SK-N-SH (cell line): Measurements from ENCODE around the gene CHD9. TPM values are rescaled to one million over a fixed set of nuclear protein-coding genes. Genes with fewer than 3 reads are reported as not detected.
A peak's percentile ranks its signal among the peaks of the same experiment; 100 is the strongest.

Experiments used
- CTCF ChIA-PET: fragments of 300-600, 350-600 bp; formaldehyde crosslinking; extraction: SDS; loops from one replicate; lab custom pipeline; 2021; lab: Yijun Ruan, JAX
- POLR2A ChIA-PET: fragments of 350-600 bp; sonication (Branson Sonifier 250); formaldehyde crosslinking; extraction: SDS; loops from one replicate; lab custom pipeline; 2020; ENCODE audit warnings: antibody characterized with exemption, inconsistent platforms; lab: Yijun Ruan, JAX
- DNase-seq: peaks from one replicate; pipeline ENCODE4 v3.0.0; 2012
- H2AFZ ChIP-seq: fragments of 200-600 bp; sonication (generic); 2 replicates; pipeline ENCODE4 v1.8.1; 2016; ENCODE audit warnings: antibody characterized with exemption, mild to moderate bottlenecking, low read depth
- H3F3A ChIP-seq: fragments of 200-600 bp; sonication (generic); replicated peaks from 2 replicates; pipeline ENCODE3; 2016; ENCODE audit warnings: antibody characterized with exemption, mild to moderate bottlenecking; ENCODE audit not compliant: insufficient read depth
- H3K27ac ChIP-seq, 2 experiments: fragments of 200-500 bp in 1 of 2; fragments of 200-600 bp in 1 of 2; sonication (Bioruptor generic) in 1 of 2; sonication (generic), shearing (Covaris generic) in 1 of 2; 2 replicates each; pipeline versions ENCODE4 v1.5.1 to v1.6.1; 2014 to 2016; ENCODE audit warnings: low read depth in 2 of 2, inconsistent platforms in 1 of 2, low read length in 1 of 2, mild to moderate bottlenecking in 1 of 2, mixed read lengths in 1 of 2
- H3K27me3 ChIP-seq: fragments of 200-600 bp; sonication (generic), shearing (Covaris generic); 2 replicates; pipeline ENCODE4 v1.6.1; 2016; ENCODE audit warnings: mixed run types; ENCODE audit not compliant: insufficient read depth
- H3K36me3 ChIP-seq, 2 experiments: fragments of 200-500 bp in 1 of 2; fragments of 200-600 bp in 1 of 2; sonication (Bioruptor generic) in 1 of 2; sonication (generic) in 1 of 2; replicated peaks in 1 of 2; 2 replicates each; pipeline versions ENCODE3 to v1.5.1; 2014 to 2016; ENCODE audit warnings: low read length in 1 of 2, mild to moderate bottlenecking in 1 of 2; ENCODE audit not compliant: insufficient read depth in 2 of 2, control insufficient read depth in 1 of 2
- H3K4me1 ChIP-seq, 2 experiments: fragments of 200-500 bp in 1 of 2; fragments of 200-600 bp in 1 of 2; sonication (Bioruptor generic) in 1 of 2; sonication (generic), shearing (Covaris generic) in 1 of 2; 2 replicates each; pipeline versions ENCODE4 v1.5.1 to v1.6.1; 2014 to 2016; ENCODE audit warnings: low read depth in 1 of 2, low read length in 1 of 2, mixed run types in 1 of 2; ENCODE audit not compliant: insufficient read depth in 2 of 2, control insufficient read depth in 1 of 2
- H3K4me2 ChIP-seq: fragments of 200-600 bp; sonication (generic), shearing (Covaris generic); 2 replicates; pipeline ENCODE4 v1.6.1; 2017; ENCODE audit warnings: mixed run types
- H3K4me3 ChIP-seq, 2 experiments: fragments of 200-500 bp in 1 of 2; fragments of 200-600 bp in 1 of 2; sonication (Bioruptor generic) in 1 of 2; sonication (generic), shearing (Covaris generic) in 1 of 2; 2 replicates each; pipeline versions ENCODE4 v1.5.1 to v1.8.1; 2014 to 2016; ENCODE audit warnings: low read depth in 2 of 2, inconsistent platforms in 1 of 2, low read length in 1 of 2, mild to moderate bottlenecking in 1 of 2, mixed read lengths in 1 of 2, moderate library complexity in 1 of 2
- H3K79me2 ChIP-seq: fragments of 200-600 bp; sonication (generic); 2 replicates; pipeline ENCODE4 v1.8.1; 2017; ENCODE audit warnings: mild to moderate bottlenecking; ENCODE audit not compliant: insufficient read depth
- H3K9ac ChIP-seq: fragments of 200-600 bp; sonication (generic); 2 replicates; pipeline ENCODE4 v1.6.1; 2017; ENCODE audit warnings: mixed run types
- H3K9me2 ChIP-seq: fragments of 200-600 bp; sonication (generic); 2 replicates; pipeline ENCODE4 v1.6.1; 2017; ENCODE audit warnings: mixed run types
- H3K9me3 ChIP-seq: fragments of 200-600 bp; sonication (generic); 2 replicates; pipeline ENCODE4 v1.6.1; 2017; ENCODE audit warnings: mixed run types, mild to moderate bottlenecking, moderate library complexity
- H4K20me1 ChIP-seq: fragments of 200-600 bp; sonication (generic); 2 replicates; pipeline ENCODE4 v1.6.1; 2017; ENCODE audit warnings: mild to moderate bottlenecking, mixed run types; ENCODE audit not compliant: insufficient read depth
- CHD2 ChIP-seq: fragments of 150-350 bp; IDR thresholded peaks from 2 replicates; pipeline ENCODE4 v1.6.1; 2018; ENCODE audit warnings: low read length; ENCODE audit not compliant: partially characterized antibody
- EZH2phosphoT487 ChIP-seq: fragments of 200-600 bp; sonication (generic); IDR thresholded peaks from 2 replicates; pipeline ENCODE4 v1.6.1; 2017; ENCODE audit warnings: low read depth, mixed run types, mild to moderate bottlenecking, antibody characterized with exemption, moderate library complexity, borderline replicate concordance
- FOXJ3 ChIP-seq: sonication (generic); formaldehyde crosslinking; IDR thresholded peaks from 2 replicates; pipeline ENCODE4 v1.5.1; 2020; ENCODE audit warnings: mild to moderate bottlenecking, missing genetic modification reagents
- JUND ChIP-seq: IDR thresholded peaks from 2 replicates; pipeline ENCODE4 v1.4.0; 2012
- MEF2A ChIP-seq: IDR thresholded peaks from 2 replicates; pipeline ENCODE4 v1.4.0; 2012; ENCODE audit warnings: low read depth, borderline replicate concordance
- NRF1 ChIP-seq: IDR thresholded peaks from 2 replicates; pipeline ENCODE4 v1.6.1; 2012; ENCODE audit warnings: low read depth, mild to moderate bottlenecking, low read length
- POLR2AphosphoS5 ChIP-seq: IDR thresholded peaks from 2 replicates; pipeline ENCODE4 v1.6.1; 2012; ENCODE audit warnings: low read depth, low read length
- RAD21 ChIP-seq: IDR thresholded peaks from 2 replicates; pipeline ENCODE4 v1.6.1; 2012; ENCODE audit warnings: mild to moderate bottlenecking, low read length
- SIN3A ChIP-seq: IDR thresholded peaks from 2 replicates; pipeline ENCODE4 v1.6.1; 2012; ENCODE audit warnings: low read depth, mild to moderate bottlenecking, low read length, moderate library complexity, borderline replicate concordance
- SMC3 ChIP-seq: IDR thresholded peaks from 2 replicates; pipeline ENCODE4 v1.6.1; 2012; ENCODE audit warnings: low read depth, low read length, improper control_type of control experiment
- TAF1 ChIP-seq: IDR thresholded peaks from 2 replicates; pipeline ENCODE4 v1.6.1; 2012; ENCODE audit warnings: low read depth, mild to moderate bottlenecking, low read length, moderate library complexity, borderline replicate concordance
- YY1 ChIP-seq: IDR thresholded peaks from 2 replicates; pipeline ENCODE4 v1.4.0; 2012; ENCODE audit warnings: low read depth, mild to moderate bottlenecking
- WGBS: methylation state at CpG from one replicate; pipeline ENCODE4 v1.1.6; 2017; ENCODE audit warnings: low lambda C conversion rate; 5-methylcytosine and 5-hydroxymethylcytosine counted together
- polyA plus RNA-seq, 3 experiments: library from polyadenylated mRNA; depleted of rRNA; stranded (reverse); fragments of >200 nt; gene quantifications; 2 replicates each; pipeline ENCODE4 v1.2.3, GENCODE V29; 2012
- TF ChIP-seq, protein P1 (sequence below): fragments of 150-350 bp; IDR thresholded peaks from 2 replicates; pipeline ENCODE4 v1.6.1; 2017; ENCODE audit warnings: antibody characterized with exemption, low read length, low read depth, borderline replicate concordance
- TF ChIP-seq, protein P2 (sequence below): IDR thresholded peaks from 2 replicates; pipeline ENCODE4; 2012
- TF ChIP-seq, protein P3 (sequence below): fragments of 200-600 bp; sonication (generic); IDR thresholded peaks from 2 replicates; pipeline ENCODE4 v1.6.1; 2017; ENCODE audit warnings: antibody characterized with exemption, mild to moderate bottlenecking, moderate library complexity
- TF ChIP-seq, protein P4 (sequence below): IDR thresholded peaks from 2 replicates; pipeline ENCODE4 v1.6.1; 2012; ENCODE audit warnings: mild to moderate bottlenecking, low read depth, low read length, moderate library complexity

CHD9 gene
- polyA plus RNA-seq, 1 of the 3 experiments (the other 2 are of a cell fraction): 6.2 TPM

DNA sequence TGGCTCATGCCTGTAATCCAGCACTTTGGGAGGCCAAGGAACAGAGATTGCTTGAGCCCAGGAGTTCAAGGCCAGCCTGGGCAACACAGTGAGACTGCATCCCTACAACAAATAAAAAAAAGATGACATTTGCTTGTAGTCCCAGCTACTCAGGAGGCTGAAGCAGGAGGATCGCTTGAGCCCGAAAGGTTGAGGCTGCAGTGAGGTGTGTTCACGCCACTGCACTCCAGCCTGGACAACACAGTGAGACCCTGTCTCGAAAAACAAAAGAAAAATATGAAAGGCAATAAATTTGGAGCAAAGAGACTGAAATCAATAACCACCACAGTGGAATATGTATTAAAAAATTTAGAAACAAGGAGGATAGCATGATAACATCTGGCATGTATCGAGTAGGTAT lies 235.7 kb downstream of the CHD9 start:
- Histone ChIP-seq H3K4me3 (no peak overlapping the region), H2AFZ (no peak overlapping the region), H3K4me1 (no peaks in the 10 kb centered on the region), H3K79me2 (no peaks in the 10 kb centered on the region), H4K20me1 (no peaks in the 10 kb centered on the region), H3K36me3 (peaks cover 73 to 78% of the 10 kb centered on the region in 2 experiments), H3K9ac (no peak overlapping the region), H3K9me2 (no peaks in the 10 kb centered on the region), H3K27ac (no peak overlapping the region), H3K27me3 (no peaks in the 10 kb centered on the region), H3K9me3 (no peaks in the 10 kb centered on the region), H3F3A (peaks cover 4% of the 10 kb centered on the region), H3K4me2 (no peak overlapping the region)
- POLR2A ChIA-PET: interaction anchor here (0.6 kb wide), 1 partner anchor 186 kb away, joined by 4 read pairs; no protein-coding TSS in a partner anchor
- TF ChIP-seq, protein P1, sequence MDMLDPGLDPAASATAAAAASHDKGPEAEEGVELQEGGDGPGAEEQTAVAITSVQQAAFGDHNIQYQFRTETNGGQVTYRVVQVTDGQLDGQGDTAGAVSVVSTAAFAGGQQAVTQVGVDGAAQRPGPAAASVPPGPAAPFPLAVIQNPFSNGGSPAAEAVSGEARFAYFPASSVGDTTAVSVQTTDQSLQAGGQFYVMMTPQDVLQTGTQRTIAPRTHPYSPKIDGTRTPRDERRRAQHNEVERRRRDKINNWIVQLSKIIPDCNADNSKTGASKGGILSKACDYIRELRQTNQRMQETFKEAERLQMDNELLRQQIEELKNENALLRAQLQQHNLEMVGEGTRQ: no peak
- TF ChIP-seq SIN3A: no peak
- no peak for TF ChIP-seq JUND
- TF ChIP-seq RAD21: no peak
- TF ChIP-seq, protein P2, sequence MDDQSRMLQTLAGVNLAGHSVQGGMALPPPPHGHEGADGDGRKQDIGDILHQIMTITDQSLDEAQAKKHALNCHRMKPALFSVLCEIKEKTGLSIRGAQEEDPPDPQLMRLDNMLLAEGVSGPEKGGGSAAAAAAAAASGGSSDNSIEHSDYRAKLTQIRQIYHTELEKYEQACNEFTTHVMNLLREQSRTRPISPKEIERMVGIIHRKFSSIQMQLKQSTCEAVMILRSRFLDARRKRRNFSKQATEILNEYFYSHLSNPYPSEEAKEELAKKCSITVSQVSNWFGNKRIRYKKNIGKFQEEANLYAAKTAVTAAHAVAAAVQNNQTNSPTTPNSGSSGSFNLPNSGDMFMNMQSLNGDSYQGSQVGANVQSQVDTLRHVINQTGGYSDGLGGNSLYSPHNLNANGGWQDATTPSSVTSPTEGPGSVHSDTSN: no peak
- no peak for TF ChIP-seq SMC3
- TF ChIP-seq YY1: no peak
- TF ChIP-seq EZH2phosphoT487: no peak
- TF ChIP-seq NRF1: no peak
- TF ChIP-seq, protein P3, sequence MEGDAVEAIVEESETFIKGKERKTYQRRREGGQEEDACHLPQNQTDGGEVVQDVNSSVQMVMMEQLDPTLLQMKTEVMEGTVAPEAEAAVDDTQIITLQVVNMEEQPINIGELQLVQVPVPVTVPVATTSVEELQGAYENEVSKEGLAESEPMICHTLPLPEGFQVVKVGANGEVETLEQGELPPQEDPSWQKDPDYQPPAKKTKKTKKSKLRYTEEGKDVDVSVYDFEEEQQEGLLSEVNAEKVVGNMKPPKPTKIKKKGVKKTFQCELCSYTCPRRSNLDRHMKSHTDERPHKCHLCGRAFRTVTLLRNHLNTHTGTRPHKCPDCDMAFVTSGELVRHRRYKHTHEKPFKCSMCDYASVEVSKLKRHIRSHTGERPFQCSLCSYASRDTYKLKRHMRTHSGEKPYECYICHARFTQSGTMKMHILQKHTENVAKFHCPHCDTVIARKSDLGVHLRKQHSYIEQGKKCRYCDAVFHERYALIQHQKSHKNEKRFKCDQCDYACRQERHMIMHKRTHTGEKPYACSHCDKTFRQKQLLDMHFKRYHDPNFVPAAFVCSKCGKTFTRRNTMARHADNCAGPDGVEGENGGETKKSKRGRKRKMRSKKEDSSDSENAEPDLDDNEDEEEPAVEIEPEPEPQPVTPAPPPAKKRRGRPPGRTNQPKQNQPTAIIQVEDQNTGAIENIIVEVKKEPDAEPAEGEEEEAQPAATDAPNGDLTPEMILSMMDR: no peak
- no peak for TF ChIP-seq MEF2A
- TF ChIP-seq FOXJ3 (CRISPR knock-in tag): no peak
- DNase-seq: no peak
- CTCF ChIA-PET: interaction anchor here (1.0 to 1.7 kb wide), 3 partner anchors 10 to 245 kb away, joined by 3 to 5 read pairs (median 3); partner anchors contain the start of gene CHD9
- 97% methylated on average over 5 of the region's 5 CpGs for WGBS

DNA sequence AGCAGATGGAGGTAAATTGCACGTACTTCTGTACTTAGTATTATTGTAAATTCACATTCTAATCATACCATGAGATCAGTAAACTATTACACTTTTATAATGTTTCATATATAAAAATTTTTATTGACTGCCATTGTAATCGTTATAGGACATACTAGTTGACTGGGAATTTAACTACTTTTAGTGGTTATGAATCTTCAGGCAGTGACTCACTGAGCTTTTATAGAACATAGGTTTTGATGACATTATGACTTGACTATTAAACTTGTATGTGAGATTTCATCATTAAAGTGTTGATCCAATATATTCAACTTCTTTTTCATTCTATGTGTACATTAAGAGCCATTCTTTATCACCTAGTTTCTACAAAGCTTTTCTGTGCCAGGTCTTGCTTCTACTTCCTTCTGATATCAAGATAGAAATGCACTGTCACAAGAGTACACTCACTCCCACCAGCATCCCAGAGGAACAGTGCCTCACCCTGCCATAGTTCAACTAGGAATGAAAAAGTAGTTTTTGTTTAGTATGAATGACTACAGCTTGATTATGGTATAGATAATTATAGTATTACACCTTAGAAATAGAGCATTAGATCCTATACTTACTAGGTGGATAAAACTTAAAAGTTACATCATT lies 237.1 kb downstream of the CHD9 start:
- Histone ChIP-seq H3K27me3 (no peaks in the 10 kb centered on the region), H3K36me3 (peaks cover 72% of the 10 kb centered on the region in 2 experiments), H3F3A (peaks cover 4% of the 10 kb centered on the region), H3K9me2 (no peaks in the 10 kb centered on the region), H3K4me3 (no peak overlapping the region), H3K4me2 (no peak overlapping the region), H3K4me1 (no peaks in the 10 kb centered on the region), H3K79me2 (no peaks in the 10 kb centered on the region), H3K9ac (no peak overlapping the region), H3K27ac (peak overlapping the region in 1 of 2 experiments; percentile 18; a peak in 1 of 4 replicates), H2AFZ (no peak overlapping the region), H3K9me3 (no peaks in the 10 kb centered on the region), H4K20me1 (no peaks in the 10 kb centered on the region)
- WGBS: 62% methylated on average over 2 of the region's 2 CpGs
- ChIA-PET CTCF (interaction anchor here (0.8 to 1.7 kb wide), 4 partner anchors 8 to 247 kb away, joined by 3 to 6 read pairs (median 4); no protein-coding TSS in a partner anchor), POLR2A (no interaction called here)
- no peak for DNase-seq
- TF ChIP-seq CHD2 (no peak), RAD21 (no peak), MEF2A (no peak), TAF1 (no peak), POLR2AphosphoS5 (no peak)
- TF ChIP-seq, protein P2: no peak
- TF ChIP-seq, protein P4, sequence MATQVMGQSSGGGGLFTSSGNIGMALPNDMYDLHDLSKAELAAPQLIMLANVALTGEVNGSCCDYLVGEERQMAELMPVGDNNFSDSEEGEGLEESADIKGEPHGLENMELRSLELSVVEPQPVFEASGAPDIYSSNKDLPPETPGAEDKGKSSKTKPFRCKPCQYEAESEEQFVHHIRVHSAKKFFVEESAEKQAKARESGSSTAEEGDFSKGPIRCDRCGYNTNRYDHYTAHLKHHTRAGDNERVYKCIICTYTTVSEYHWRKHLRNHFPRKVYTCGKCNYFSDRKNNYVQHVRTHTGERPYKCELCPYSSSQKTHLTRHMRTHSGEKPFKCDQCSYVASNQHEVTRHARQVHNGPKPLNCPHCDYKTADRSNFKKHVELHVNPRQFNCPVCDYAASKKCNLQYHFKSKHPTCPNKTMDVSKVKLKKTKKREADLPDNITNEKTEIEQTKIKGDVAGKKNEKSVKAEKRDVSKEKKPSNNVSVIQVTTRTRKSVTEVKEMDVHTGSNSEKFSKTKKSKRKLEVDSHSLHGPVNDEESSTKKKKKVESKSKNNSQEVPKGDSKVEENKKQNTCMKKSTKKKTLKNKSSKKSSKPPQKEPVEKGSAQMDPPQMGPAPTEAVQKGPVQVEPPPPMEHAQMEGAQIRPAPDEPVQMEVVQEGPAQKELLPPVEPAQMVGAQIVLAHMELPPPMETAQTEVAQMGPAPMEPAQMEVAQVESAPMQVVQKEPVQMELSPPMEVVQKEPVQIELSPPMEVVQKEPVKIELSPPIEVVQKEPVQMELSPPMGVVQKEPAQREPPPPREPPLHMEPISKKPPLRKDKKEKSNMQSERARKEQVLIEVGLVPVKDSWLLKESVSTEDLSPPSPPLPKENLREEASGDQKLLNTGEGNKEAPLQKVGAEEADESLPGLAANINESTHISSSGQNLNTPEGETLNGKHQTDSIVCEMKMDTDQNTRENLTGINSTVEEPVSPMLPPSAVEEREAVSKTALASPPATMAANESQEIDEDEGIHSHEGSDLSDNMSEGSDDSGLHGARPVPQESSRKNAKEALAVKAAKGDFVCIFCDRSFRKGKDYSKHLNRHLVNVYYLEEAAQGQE: no peak
